Vagina (tissue), 2 donors: ENCODE measurements around the gene TPO. TPM values are rescaled to one million over a fixed set of nuclear protein-coding genes. Genes with fewer than 3 reads are reported as not detected.

Experiments used
- DNase-seq, 2 donors: peaks; one replicate each; pipeline ENCODE4 v3.0.0-alpha.2; 2017; ENCODE audit errors: extremely low spot score in 2 of 2
- H3K27ac ChIP-seq: fragments of 200-600 bp; sonication (generic); one replicate; pipeline ENCODE4 v1.5.1; 2019
- H3K27me3 ChIP-seq: fragments of 200-600 bp; sonication (generic); one replicate; pipeline ENCODE4 v1.5.1; 2019
- H3K36me3 ChIP-seq, 2 donors: fragments of 200-600 bp; sonication (generic); one replicate each; pipeline ENCODE4 v1.5.1; 2017 to 2019
- H3K4me1 ChIP-seq: fragments of 200-600 bp; sonication (generic); one replicate; pipeline ENCODE4 v1.5.1; 2019
- H3K4me3 ChIP-seq, 2 donors: fragments of 200-600 bp; sonication (generic); 1 replicate in 1 of 2; 2 replicates in 1 of 2; pipeline ENCODE4 v1.5.1; 2016 to 2019
- H3K9me3 ChIP-seq: fragments of 200-600 bp; sonication (generic); one replicate; pipeline ENCODE4 v1.5.1; 2019
- POLR2A ChIP-seq, 2 donors: fragments of 450-650 bp; IDR thresholded peaks; one replicate each; pipeline ENCODE4 v1.6.1; 2017; ENCODE audit warnings: antibody characterized with exemption in 2 of 2, mild to moderate bottlenecking in 2 of 2, moderate library complexity in 2 of 2
- POLR2AphosphoS5 ChIP-seq, 2 donors: sonication (generic); formaldehyde crosslinking; IDR thresholded peaks; one replicate each; pipeline ENCODE4 v1.9.0; 2017; ENCODE audit warnings: antibody characterized with exemption in 2 of 2, mild to moderate bottlenecking in 2 of 2, low read depth in 1 of 2; ENCODE audit not compliant: insufficient read depth in 1 of 2
- intact Hi-C: fragments of 100-400 bp; cut with DNase I; formaldehyde crosslinking; loops from one replicate; pipeline ENCODE4 v1.15.1; 2023
- total RNA-seq: library from RNA; depleted of rRNA; stranded (reverse); fragments of >200 nt; gene quantifications from one replicate; pipeline ENCODE4 v1.2.3, GENCODE V29; 2016
- TF ChIP-seq, protein P1 (sequence below), 3 experiments: fragments of 450-650 bp in 2 of 3; fragments of 200-600 bp in 1 of 3; sonication (generic) in 1 of 3; IDR thresholded peaks; one replicate each; pipeline ENCODE4 v1.5.1; 2017 to 2019; ENCODE audit warnings: antibody characterized with exemption in 3 of 3, mild to moderate bottlenecking in 2 of 3, moderate library complexity in 2 of 3

The TPO gene
- total RNA-seq, 1 donor from 2014 or later = 2.0 TPM

DNA sequence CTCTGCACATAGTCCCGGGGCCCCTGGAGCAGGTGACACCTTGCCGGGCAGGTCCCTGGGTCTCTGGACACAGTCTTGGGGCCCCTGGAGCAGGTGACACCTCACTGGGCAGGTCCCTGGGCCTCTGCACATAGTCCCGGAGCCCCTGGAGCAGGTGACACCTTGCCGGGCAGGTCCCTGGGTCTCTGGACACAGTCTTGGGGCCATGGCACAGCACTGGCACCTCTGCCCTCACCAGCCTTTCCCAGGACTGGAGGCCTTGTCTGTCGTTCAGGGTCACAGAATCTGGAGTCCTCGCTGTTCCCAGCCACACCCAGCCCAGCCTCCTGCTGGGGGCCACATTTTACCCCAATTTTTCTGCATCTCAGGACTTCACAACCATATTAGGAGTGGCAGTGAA is 2.2 kb downstream of the TPO start:
- no peak overlapping the region for H3K27ac ChIP-seq
- TF ChIP-seq POLR2A (IDR thresholded peaks at IDR 0.05) = no peak
- TF ChIP-seq, protein P1, sequence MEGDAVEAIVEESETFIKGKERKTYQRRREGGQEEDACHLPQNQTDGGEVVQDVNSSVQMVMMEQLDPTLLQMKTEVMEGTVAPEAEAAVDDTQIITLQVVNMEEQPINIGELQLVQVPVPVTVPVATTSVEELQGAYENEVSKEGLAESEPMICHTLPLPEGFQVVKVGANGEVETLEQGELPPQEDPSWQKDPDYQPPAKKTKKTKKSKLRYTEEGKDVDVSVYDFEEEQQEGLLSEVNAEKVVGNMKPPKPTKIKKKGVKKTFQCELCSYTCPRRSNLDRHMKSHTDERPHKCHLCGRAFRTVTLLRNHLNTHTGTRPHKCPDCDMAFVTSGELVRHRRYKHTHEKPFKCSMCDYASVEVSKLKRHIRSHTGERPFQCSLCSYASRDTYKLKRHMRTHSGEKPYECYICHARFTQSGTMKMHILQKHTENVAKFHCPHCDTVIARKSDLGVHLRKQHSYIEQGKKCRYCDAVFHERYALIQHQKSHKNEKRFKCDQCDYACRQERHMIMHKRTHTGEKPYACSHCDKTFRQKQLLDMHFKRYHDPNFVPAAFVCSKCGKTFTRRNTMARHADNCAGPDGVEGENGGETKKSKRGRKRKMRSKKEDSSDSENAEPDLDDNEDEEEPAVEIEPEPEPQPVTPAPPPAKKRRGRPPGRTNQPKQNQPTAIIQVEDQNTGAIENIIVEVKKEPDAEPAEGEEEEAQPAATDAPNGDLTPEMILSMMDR (IDR thresholded peaks at IDR 0.05) = no peak
- TF ChIP-seq POLR2AphosphoS5 (IDR thresholded peaks at IDR 0.05; ENCODE audit: insufficient read depth in 1 of 2, low read depth in 1 of 2) = no peak

DNA sequence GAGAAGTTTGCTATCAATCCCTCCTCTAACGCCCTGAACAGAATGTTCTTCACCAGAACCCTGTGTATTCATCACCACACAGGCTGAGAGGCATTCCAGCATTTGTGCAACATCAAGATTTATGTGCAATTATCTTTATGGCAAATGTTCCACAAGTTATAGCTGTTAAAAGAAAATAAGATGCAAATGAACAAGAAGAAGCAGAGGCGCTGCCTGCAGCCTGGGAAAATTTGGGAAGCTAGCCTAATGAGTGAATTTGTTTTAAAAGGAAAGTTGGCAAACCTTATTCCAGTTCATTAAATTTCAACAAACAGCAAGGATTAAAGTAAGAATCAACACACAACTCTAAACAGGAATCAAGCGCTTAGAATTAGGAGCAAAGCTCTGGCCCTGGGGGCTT is 5.3 kb downstream of the TPO start:
- intact Hi-C loops = no loop called here
- no peak for DNase-seq
- TF ChIP-seq POLR2A (IDR thresholded peaks at IDR 0.05) = no peak
- TF ChIP-seq POLR2AphosphoS5 (IDR thresholded peaks at IDR 0.05; ENCODE audit: insufficient read depth in 1 of 2, low read depth in 1 of 2) = no peak
- TF ChIP-seq, protein P1 (IDR thresholded peaks at IDR 0.05) = no peak
- H3K27ac ChIP-seq = no peak overlapping the region
- H3K4me3 ChIP-seq = no peak overlapping the region
- H3K27me3 ChIP-seq = no peaks in the 10 kb centered on the region
- H3K4me1 ChIP-seq = no peaks in the 10 kb centered on the region
- no peaks in the 10 kb centered on the region for H3K36me3 ChIP-seq
- no peaks in the 10 kb centered on the region for H3K9me3 ChIP-seq

More for the DNA sequence above, 2.2 kb downstream of the TPO start:
- Histone ChIP-seq H3K9me3 (no peaks in the 10 kb centered on the region), H3K27me3 (no peaks in the 10 kb centered on the region), H3K4me1 (no peaks in the 10 kb centered on the region), H3K4me3 (no peak overlapping the region), H3K36me3 (no peaks in the 10 kb centered on the region)
- DNase-seq = no peak
- intact Hi-C loops = no loop called here

DNA sequence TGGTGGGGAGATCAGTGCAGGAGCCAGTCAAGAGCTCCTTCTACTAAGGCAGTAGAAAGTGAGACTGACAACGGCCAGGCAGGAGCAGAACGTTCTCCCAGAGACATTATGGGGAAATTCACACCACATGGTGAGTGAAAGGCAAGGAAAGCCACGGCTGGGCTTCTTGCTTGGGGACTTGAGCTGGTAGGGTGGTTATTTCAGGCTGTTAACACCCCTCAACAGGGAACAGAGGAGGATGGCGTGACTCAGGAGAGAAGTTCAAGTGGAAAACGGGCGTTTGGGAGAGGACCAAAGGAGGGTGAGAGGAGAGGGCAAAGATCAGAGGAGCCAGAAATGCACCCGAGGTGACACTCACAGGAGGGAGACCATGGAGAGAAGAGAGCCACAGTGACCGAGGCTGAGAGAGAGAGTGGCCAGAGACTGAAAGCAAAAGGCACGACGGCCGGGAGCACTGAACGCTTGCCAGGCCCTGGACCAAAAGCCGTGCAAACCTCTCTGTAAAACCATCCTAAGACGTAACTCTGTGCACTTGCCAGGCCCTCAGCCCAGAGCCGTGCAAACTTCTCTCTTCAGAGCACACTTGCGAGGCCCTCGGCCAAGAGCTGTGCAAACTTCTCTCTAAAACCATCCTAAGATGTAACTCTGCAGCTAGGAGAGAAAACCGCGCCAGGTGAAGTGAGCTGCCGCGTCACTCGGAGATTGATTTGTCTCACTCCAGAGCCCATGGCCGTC is 7.7 kb downstream of the TPO start:
- Histone ChIP-seq H3K36me3 (no peaks in the 10 kb centered on the region), H3K4me3 (no peak overlapping the region), H3K27ac (no peak overlapping the region), H3K27me3 (no peaks in the 10 kb centered on the region), H3K9me3 (no peaks in the 10 kb centered on the region), H3K4me1 (no peaks in the 10 kb centered on the region)
- TF ChIP-seq POLR2A (IDR thresholded peaks at IDR 0.05) = no peak
- TF ChIP-seq, protein P1 (IDR thresholded peaks at IDR 0.05) = no peak
- no peak for TF ChIP-seq POLR2AphosphoS5 (IDR thresholded peaks at IDR 0.05; ENCODE audit: insufficient read depth in 1 of 2, low read depth in 1 of 2)
- intact Hi-C loops = no loop called here
- DNase-seq = no peak

- no peaks in the 10 kb centered on the region for H3K9me3 ChIP-seq
- DNase-seq = no peak
- H3K27ac ChIP-seq = no peak overlapping the region
- intact Hi-C loops = no loop called here
- TF ChIP-seq POLR2AphosphoS5 (IDR thresholded peaks at IDR 0.05; ENCODE audit: insufficient read depth in 1 of 2, low read depth in 1 of 2) (no peak), POLR2A (IDR thresholded peaks at IDR 0.05) (no peak)
- TF ChIP-seq, protein P1 (IDR thresholded peaks at IDR 0.05) = no peak
- no peaks in the 10 kb centered on the region for H3K36me3 ChIP-seq
- no peaks in the 10 kb centered on the region for H3K27me3 ChIP-seq
- H3K4me1 ChIP-seq = no peaks in the 10 kb centered on the region
- no peak overlapping the region for H3K4me3 ChIP-seq
Observed at GRCh38 chr2:1421731-1422130, 8.5 kb downstream of the TPO start.

DNA sequence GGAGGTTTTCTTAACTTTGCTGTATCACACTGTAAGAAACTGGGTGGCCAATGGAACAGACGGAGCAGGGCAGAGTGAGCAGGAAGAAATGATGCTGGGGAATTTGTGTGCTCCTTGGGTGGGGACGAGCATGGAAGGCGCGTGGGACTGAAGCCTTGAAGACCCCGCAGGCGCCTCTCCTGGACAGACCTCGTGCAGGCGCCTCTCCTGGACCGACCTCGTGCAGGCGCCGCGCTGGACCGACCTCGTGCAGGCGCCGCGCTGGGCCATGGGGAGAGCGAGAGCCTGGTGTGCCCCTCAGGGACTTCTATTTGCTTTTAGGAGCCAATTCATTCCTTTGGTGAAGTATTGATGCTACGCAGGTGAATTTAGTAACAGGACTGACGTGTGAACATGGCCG is 8.9 kb downstream of the TPO start:
- no peaks in the 10 kb centered on the region for H3K36me3 ChIP-seq
- DNase-seq = no peak
- no peak overlapping the region for H3K27ac ChIP-seq
- no peak overlapping the region for H3K4me3 ChIP-seq
- H3K9me3 ChIP-seq = no peaks in the 10 kb centered on the region
- TF ChIP-seq, protein P1 (IDR thresholded peaks at IDR 0.05) = no peak
- no peak for TF ChIP-seq POLR2AphosphoS5 (IDR thresholded peaks at IDR 0.05; ENCODE audit: insufficient read depth in 1 of 2, low read depth in 1 of 2)
- no peak for TF ChIP-seq POLR2A (IDR thresholded peaks at IDR 0.05)
- intact Hi-C loops = no loop called here
- H3K27me3 ChIP-seq = no peaks in the 10 kb centered on the region
- no peaks in the 10 kb centered on the region for H3K4me1 ChIP-seq
